HL-60 (cell line): ENCODE results near the gene SLC12A5.

Source experiments
- DNase-seq, 2 experiments: peaks; one replicate each; pipeline ENCODE4 v3.0.0-alpha.2; 2010 to 2020; ENCODE audit warnings: low read depth in 1 of 2, low spot score in 1 of 2
- H3K27ac ChIP-seq: fragments of 250-450 bp; sonication (Bioruptor Pico); replicated peaks from 2 replicates; pipeline ENCODE4 v1.5.1; 2020; ENCODE audit warnings: mild to moderate bottlenecking, moderate library complexity
- H3K27me3 ChIP-seq: fragments of 250-450 bp; sonication (Bioruptor Pico); 2 replicates; pipeline ENCODE4 v1.5.1; 2021; ENCODE audit warnings: mild to moderate bottlenecking, moderate library complexity; ENCODE audit not compliant: insufficient read depth, poor library complexity, severe bottlenecking
- H3K4me3 ChIP-seq: replicated peaks from 2 replicates; pipeline ENCODE4 v1.5.1; 2011; ENCODE audit warnings: mild to moderate bottlenecking, control low read depth, low read length; ENCODE audit not compliant: insufficient read depth
- GABPA ChIP-seq: IDR thresholded peaks from 2 replicates; pipeline ENCODE4 v1.6.1; 2012; ENCODE audit warnings: low read depth
- POLR2AphosphoS5 ChIP-seq: IDR thresholded peaks from 2 replicates; pipeline ENCODE4 v1.6.1; 2012; ENCODE audit warnings: low read depth
- SPI1 ChIP-seq: IDR thresholded peaks from 2 replicates; pipeline ENCODE4 v1.6.1; 2012; ENCODE audit warnings: low read depth, mild to moderate bottlenecking, borderline replicate concordance
- TF ChIP-seq, protein P1 (sequence below): IDR thresholded peaks from one replicate; pipeline ENCODE4 v1.5.1; 2011; ENCODE audit warnings: low read length, control low read depth, inconsistent platforms; ENCODE audit not compliant: insufficient read depth
- TF ChIP-seq, protein P2 (sequence below): IDR thresholded peaks from 2 replicates; pipeline ENCODE4 v1.6.1; 2012; ENCODE audit warnings: low read depth; ENCODE audit not compliant: insufficient replicate concordance

SLC12A5 gene

DNA sequence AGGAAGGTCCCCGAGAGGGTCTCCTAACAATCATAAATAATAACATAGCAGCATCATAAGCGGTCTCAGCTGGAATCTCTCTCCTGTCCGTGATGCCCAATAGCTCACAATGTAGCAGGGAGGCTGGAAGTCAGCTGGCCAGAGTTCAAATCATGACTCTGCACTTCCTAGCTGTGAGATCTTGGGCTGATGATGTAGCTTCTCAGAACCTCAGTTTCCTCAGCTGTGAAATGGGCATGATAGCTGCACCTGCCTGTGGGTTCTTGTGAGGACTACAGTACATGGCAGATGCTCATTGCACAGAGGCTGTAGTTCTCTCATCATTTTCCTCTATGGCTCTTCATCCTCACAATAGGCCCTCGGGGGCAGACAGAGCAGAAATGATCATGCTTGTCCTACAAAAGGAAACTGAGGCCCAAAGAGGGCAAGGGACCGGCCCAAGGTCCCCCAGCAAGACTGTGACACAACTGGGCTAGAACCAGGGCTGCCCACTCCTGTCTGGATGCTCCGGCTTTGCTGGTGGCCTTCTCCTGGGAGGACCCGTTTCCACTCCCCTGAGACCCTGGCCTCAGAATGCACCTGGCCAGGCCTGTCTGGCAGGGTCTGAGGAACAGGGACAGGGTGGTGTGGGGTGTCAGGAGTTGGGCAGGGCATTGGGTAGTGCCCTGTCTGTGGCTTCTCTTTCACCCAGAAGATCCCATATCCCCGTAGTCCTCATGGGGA, 17.7 kb downstream of the SLC12A5 start:
- Histone ChIP-seq H3K4me3 (no peak overlapping the region), H3K27me3 (peaks cover 2% of the 10 kb centered on the region), H3K27ac (no peak overlapping the region)
- DNase-seq: no peak
- TF ChIP-seq SPI1 (no peak), GABPA (no peak), POLR2AphosphoS5 (no peak)
- TF ChIP-seq, protein P1, sequence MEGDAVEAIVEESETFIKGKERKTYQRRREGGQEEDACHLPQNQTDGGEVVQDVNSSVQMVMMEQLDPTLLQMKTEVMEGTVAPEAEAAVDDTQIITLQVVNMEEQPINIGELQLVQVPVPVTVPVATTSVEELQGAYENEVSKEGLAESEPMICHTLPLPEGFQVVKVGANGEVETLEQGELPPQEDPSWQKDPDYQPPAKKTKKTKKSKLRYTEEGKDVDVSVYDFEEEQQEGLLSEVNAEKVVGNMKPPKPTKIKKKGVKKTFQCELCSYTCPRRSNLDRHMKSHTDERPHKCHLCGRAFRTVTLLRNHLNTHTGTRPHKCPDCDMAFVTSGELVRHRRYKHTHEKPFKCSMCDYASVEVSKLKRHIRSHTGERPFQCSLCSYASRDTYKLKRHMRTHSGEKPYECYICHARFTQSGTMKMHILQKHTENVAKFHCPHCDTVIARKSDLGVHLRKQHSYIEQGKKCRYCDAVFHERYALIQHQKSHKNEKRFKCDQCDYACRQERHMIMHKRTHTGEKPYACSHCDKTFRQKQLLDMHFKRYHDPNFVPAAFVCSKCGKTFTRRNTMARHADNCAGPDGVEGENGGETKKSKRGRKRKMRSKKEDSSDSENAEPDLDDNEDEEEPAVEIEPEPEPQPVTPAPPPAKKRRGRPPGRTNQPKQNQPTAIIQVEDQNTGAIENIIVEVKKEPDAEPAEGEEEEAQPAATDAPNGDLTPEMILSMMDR: no peak
- TF ChIP-seq, protein P2, sequence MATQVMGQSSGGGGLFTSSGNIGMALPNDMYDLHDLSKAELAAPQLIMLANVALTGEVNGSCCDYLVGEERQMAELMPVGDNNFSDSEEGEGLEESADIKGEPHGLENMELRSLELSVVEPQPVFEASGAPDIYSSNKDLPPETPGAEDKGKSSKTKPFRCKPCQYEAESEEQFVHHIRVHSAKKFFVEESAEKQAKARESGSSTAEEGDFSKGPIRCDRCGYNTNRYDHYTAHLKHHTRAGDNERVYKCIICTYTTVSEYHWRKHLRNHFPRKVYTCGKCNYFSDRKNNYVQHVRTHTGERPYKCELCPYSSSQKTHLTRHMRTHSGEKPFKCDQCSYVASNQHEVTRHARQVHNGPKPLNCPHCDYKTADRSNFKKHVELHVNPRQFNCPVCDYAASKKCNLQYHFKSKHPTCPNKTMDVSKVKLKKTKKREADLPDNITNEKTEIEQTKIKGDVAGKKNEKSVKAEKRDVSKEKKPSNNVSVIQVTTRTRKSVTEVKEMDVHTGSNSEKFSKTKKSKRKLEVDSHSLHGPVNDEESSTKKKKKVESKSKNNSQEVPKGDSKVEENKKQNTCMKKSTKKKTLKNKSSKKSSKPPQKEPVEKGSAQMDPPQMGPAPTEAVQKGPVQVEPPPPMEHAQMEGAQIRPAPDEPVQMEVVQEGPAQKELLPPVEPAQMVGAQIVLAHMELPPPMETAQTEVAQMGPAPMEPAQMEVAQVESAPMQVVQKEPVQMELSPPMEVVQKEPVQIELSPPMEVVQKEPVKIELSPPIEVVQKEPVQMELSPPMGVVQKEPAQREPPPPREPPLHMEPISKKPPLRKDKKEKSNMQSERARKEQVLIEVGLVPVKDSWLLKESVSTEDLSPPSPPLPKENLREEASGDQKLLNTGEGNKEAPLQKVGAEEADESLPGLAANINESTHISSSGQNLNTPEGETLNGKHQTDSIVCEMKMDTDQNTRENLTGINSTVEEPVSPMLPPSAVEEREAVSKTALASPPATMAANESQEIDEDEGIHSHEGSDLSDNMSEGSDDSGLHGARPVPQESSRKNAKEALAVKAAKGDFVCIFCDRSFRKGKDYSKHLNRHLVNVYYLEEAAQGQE: no peak

DNA sequence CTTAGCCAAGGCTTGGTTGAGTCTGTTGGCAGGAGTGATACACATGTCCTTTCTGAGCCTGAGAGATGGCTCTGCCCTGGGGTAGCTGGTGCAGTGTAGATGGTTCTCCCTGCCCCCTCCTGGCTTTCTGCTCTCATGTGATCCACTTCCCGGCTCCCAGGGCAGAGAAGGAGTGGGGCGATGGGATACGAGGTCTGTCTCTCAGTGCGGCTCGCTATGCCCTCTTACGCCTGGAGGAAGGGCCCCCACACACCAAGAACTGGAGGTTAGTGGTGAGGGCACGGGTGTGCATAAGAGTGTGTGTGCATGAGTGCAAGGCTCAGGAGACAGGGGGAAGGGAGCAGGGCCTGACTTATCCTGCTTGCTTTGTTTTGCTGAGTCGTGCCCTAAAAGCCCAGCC, 18.8 kb downstream of the SLC12A5 start:
- no peak for DNase-seq
- TF ChIP-seq POLR2AphosphoS5: no peak
- TF ChIP-seq, protein P1: no peak
- no peak for TF ChIP-seq SPI1
- TF ChIP-seq GABPA: no peak
- TF ChIP-seq, protein P2: no peak
- Histone ChIP-seq H3K4me3 (no peak overlapping the region), H3K27ac (no peak overlapping the region), H3K27me3 (peaks cover 2% of the 10 kb centered on the region)

DNA sequence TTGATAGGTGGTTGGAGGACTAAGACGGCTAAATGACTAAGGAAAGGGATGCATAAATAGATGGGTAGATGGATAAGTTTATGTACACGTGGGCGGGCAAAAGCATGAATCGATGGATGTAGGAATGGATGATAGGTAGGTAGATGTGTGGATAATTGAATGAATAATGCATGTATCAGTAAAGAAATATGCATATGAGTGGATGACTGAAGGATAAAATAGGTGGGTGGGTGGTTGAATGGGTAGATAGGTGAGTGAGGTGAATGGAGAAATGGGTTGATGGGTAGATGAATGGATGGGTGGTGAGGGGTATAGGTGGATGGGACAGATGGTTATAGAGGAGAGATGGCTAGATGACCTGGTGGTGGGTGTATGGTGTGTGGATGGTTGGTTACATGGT, 20.2 kb downstream of the SLC12A5 start:
- Histone ChIP-seq H3K4me3 (no peak overlapping the region), H3K27ac (no peak overlapping the region), H3K27me3 (peaks cover 2% of the 10 kb centered on the region)
- TF ChIP-seq, protein P1: no peak
- no peak for TF ChIP-seq SPI1
- TF ChIP-seq POLR2AphosphoS5: no peak
- TF ChIP-seq, protein P2: no peak
- TF ChIP-seq GABPA: no peak
- DNase-seq: no peak
